C4-2B (cell line): ENCODE data around the gene ATP13A3.

Source experiments
- ZFX ChIP-seq: fragments of 450-650 bp; IDR thresholded peaks from 2 replicates; pipeline ENCODE4 v1.6.1; 2017
- TF ChIP-seq, protein P1 (sequence below): fragments of 450-650 bp; conservative IDR thresholded peaks from 2 replicates; pipeline ENCODE4 v1.5.1; 2017; ENCODE audit warnings: mild to moderate bottlenecking

DNA sequence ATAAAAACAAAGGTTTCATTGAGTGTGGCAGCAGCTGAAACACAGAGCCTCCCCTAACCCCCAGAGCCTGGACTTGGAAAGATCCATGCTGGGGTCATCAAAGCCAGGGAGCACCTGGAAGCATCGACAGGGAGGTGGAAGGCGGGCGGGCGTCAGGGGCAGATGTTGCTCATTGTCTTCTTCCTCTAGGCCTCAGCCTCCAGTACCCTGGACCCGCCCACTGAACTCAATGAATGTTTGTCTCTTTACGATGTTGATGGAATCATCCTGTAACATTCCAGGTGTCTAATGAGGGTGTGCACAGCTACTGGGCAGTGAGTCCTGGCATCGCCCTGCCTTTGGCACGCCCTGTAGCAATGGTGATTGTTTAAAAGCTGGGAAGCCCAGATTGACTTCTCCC is 97.5 kb downstream of the ATP13A3 start:
- TF ChIP-seq, protein P1, sequence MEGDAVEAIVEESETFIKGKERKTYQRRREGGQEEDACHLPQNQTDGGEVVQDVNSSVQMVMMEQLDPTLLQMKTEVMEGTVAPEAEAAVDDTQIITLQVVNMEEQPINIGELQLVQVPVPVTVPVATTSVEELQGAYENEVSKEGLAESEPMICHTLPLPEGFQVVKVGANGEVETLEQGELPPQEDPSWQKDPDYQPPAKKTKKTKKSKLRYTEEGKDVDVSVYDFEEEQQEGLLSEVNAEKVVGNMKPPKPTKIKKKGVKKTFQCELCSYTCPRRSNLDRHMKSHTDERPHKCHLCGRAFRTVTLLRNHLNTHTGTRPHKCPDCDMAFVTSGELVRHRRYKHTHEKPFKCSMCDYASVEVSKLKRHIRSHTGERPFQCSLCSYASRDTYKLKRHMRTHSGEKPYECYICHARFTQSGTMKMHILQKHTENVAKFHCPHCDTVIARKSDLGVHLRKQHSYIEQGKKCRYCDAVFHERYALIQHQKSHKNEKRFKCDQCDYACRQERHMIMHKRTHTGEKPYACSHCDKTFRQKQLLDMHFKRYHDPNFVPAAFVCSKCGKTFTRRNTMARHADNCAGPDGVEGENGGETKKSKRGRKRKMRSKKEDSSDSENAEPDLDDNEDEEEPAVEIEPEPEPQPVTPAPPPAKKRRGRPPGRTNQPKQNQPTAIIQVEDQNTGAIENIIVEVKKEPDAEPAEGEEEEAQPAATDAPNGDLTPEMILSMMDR = no peak
- no peak for TF ChIP-seq ZFX
